Panc1 (cell line): ENCODE measurements around the gene FARS2.

Experiments used
- POLR2AphosphoS5 ChIP-seq: IDR thresholded peaks from 2 replicates; pipeline ENCODE4 v1.6.1; 2012; ENCODE audit warnings: mild to moderate bottlenecking, low read depth, low read length, moderate library complexity
- TCF7L2 ChIP-seq: IDR thresholded peaks from 2 replicates; pipeline ENCODE4 v1.6.1; 2011; ENCODE audit warnings: mild to moderate bottlenecking, low read depth, low read length, inconsistent platforms
- TF ChIP-seq, protein P1 (sequence below): fragments of 450-650 bp; IDR thresholded peaks from 2 replicates; pipeline ENCODE4 v1.5.1; 2017; ENCODE audit warnings: mild to moderate bottlenecking
- TF ChIP-seq, protein P2 (sequence below), 2 experiments: IDR thresholded peaks; 2 replicates each; pipeline ENCODE4 v1.6.1; 2011 to 2012; ENCODE audit warnings: low read depth in 2 of 2, control low read depth in 1 of 2, low read length in 1 of 2, mild to moderate bottlenecking in 1 of 2, moderate library complexity in 1 of 2; ENCODE audit not compliant: insufficient read depth in 1 of 2

DNA sequence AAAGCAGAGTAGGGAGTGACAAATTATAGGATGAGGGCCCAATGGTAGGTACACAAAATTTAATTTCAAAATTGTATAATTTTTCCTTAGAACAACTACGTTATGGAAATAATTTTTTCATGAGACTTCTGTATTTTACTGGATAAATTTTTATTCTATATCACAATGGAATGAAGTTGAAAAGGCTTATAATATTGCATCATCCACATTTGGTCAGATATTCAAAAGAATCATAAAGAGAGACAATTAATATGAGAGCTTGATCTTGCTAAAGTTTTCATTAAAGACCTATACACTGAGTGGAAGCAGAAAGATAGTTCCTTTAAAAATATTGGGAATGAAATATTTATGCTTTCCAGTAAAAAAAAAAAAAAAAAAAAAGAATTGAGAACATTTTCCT lies 242.8 kb downstream of the FARS2 start:
- TF ChIP-seq, protein P1, sequence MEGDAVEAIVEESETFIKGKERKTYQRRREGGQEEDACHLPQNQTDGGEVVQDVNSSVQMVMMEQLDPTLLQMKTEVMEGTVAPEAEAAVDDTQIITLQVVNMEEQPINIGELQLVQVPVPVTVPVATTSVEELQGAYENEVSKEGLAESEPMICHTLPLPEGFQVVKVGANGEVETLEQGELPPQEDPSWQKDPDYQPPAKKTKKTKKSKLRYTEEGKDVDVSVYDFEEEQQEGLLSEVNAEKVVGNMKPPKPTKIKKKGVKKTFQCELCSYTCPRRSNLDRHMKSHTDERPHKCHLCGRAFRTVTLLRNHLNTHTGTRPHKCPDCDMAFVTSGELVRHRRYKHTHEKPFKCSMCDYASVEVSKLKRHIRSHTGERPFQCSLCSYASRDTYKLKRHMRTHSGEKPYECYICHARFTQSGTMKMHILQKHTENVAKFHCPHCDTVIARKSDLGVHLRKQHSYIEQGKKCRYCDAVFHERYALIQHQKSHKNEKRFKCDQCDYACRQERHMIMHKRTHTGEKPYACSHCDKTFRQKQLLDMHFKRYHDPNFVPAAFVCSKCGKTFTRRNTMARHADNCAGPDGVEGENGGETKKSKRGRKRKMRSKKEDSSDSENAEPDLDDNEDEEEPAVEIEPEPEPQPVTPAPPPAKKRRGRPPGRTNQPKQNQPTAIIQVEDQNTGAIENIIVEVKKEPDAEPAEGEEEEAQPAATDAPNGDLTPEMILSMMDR, result no peak
- TF ChIP-seq POLR2AphosphoS5 (no peak), TCF7L2 (no peak)
- TF ChIP-seq, protein P2, sequence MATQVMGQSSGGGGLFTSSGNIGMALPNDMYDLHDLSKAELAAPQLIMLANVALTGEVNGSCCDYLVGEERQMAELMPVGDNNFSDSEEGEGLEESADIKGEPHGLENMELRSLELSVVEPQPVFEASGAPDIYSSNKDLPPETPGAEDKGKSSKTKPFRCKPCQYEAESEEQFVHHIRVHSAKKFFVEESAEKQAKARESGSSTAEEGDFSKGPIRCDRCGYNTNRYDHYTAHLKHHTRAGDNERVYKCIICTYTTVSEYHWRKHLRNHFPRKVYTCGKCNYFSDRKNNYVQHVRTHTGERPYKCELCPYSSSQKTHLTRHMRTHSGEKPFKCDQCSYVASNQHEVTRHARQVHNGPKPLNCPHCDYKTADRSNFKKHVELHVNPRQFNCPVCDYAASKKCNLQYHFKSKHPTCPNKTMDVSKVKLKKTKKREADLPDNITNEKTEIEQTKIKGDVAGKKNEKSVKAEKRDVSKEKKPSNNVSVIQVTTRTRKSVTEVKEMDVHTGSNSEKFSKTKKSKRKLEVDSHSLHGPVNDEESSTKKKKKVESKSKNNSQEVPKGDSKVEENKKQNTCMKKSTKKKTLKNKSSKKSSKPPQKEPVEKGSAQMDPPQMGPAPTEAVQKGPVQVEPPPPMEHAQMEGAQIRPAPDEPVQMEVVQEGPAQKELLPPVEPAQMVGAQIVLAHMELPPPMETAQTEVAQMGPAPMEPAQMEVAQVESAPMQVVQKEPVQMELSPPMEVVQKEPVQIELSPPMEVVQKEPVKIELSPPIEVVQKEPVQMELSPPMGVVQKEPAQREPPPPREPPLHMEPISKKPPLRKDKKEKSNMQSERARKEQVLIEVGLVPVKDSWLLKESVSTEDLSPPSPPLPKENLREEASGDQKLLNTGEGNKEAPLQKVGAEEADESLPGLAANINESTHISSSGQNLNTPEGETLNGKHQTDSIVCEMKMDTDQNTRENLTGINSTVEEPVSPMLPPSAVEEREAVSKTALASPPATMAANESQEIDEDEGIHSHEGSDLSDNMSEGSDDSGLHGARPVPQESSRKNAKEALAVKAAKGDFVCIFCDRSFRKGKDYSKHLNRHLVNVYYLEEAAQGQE (IDR thresholded peaks at IDR 0.05; ENCODE audit: insufficient read depth in 1 of 2, low read depth in 2 of 2, low read length in 1 of 2), result no peak
